ENCODE measurements around the gene NUDT3. TPM values are rescaled to one million over a fixed set of nuclear protein-coding genes. Genes with fewer than 3 reads are reported as not detected.

NUDT3 gene
- total RNA-seq, 2 donors from 2014 or later = 28.9 to 30.8 TPM

GRCh38 chr6:34239893-34240292, 152.6 kb downstream of the NUDT3 start:
- DNase-seq (ENCODE audit: low spot score) = no peak
- H3K27me3 ChIP-seq (replicated peaks; ENCODE audit: insufficient read depth) = no peaks in the 10 kb centered on the region
- no peaks in the 10 kb centered on the region for H3K9me3 ChIP-seq
- intact Hi-C loops (cut with DNase I) = no loop called here
- no peak overlapping the region for H3K4me3 ChIP-seq
- 95% methylated on average over 2 of the region's 2 CpGs for WGBS
- no peak overlapping the region for H3K27ac ChIP-seq
- H3K36me3 ChIP-seq = peaks cover 0 to 7% of the 10 kb centered on the region in 2 donors
- TF ChIP-seq, protein P1, sequence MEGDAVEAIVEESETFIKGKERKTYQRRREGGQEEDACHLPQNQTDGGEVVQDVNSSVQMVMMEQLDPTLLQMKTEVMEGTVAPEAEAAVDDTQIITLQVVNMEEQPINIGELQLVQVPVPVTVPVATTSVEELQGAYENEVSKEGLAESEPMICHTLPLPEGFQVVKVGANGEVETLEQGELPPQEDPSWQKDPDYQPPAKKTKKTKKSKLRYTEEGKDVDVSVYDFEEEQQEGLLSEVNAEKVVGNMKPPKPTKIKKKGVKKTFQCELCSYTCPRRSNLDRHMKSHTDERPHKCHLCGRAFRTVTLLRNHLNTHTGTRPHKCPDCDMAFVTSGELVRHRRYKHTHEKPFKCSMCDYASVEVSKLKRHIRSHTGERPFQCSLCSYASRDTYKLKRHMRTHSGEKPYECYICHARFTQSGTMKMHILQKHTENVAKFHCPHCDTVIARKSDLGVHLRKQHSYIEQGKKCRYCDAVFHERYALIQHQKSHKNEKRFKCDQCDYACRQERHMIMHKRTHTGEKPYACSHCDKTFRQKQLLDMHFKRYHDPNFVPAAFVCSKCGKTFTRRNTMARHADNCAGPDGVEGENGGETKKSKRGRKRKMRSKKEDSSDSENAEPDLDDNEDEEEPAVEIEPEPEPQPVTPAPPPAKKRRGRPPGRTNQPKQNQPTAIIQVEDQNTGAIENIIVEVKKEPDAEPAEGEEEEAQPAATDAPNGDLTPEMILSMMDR (IDR thresholded peaks at IDR 0.05) = no peak
- TF ChIP-seq POLR2A (IDR thresholded peaks at IDR 0.05) (no peak), POLR2AphosphoS5 (IDR thresholded peaks at IDR 0.05) (no peak)
- H3K4me1 ChIP-seq (replicated peaks) = no peaks in the 10 kb centered on the region

GRCh38 chr6:34239500-34239825, 153.0 kb downstream of the NUDT3 start:
- peaks cover 0 to 7% of the 10 kb centered on the region in 2 donors for H3K36me3 ChIP-seq
- H3K4me1 ChIP-seq (replicated peaks) = no peaks in the 10 kb centered on the region
- no peaks in the 10 kb centered on the region for H3K9me3 ChIP-seq
- TF ChIP-seq POLR2AphosphoS5 (IDR thresholded peaks at IDR 0.05) (no peak), POLR2A (IDR thresholded peaks at IDR 0.05) (no peak)
- TF ChIP-seq, protein P1 (IDR thresholded peaks at IDR 0.05) = no peak
- no peaks in the 10 kb centered on the region for H3K27me3 ChIP-seq (replicated peaks; ENCODE audit: insufficient read depth)
- intact Hi-C loops (cut with DNase I) = no loop called here
- no peak overlapping the region for H3K4me3 ChIP-seq
- WGBS = 82% methylated on average over 3 of the region's 3 CpGs
- DNase-seq (ENCODE audit: low spot score) = no peak
- H3K27ac ChIP-seq = no peak overlapping the region

- DNase-seq (ENCODE audit: low spot score) = no peak
- H3K4me1 ChIP-seq (replicated peaks) = no peaks in the 10 kb centered on the region
- WGBS = 57% methylated on average over 14 of the region's 14 CpGs
- no peaks in the 10 kb centered on the region for H3K9me3 ChIP-seq
- H3K36me3 ChIP-seq = peaks cover 0 to 7% of the 10 kb centered on the region in 2 donors
- no peak for TF ChIP-seq POLR2A (IDR thresholded peaks at IDR 0.05)
- TF ChIP-seq POLR2AphosphoS5 (IDR thresholded peaks at IDR 0.05) = no peak
- TF ChIP-seq, protein P1 (IDR thresholded peaks at IDR 0.05) = no peak
- intact Hi-C loops (cut with DNase I) = no loop called here
- H3K27me3 ChIP-seq (replicated peaks; ENCODE audit: insufficient read depth) = no peaks in the 10 kb centered on the region
- H3K4me3 ChIP-seq = peak overlapping the region in 1 of 2 donors; percentile 55
- no peak overlapping the region for H3K27ac ChIP-seq
These were observed 153.6 kb downstream of the NUDT3 start for GRCh38 chr6:34238585-34239499.

DNA sequence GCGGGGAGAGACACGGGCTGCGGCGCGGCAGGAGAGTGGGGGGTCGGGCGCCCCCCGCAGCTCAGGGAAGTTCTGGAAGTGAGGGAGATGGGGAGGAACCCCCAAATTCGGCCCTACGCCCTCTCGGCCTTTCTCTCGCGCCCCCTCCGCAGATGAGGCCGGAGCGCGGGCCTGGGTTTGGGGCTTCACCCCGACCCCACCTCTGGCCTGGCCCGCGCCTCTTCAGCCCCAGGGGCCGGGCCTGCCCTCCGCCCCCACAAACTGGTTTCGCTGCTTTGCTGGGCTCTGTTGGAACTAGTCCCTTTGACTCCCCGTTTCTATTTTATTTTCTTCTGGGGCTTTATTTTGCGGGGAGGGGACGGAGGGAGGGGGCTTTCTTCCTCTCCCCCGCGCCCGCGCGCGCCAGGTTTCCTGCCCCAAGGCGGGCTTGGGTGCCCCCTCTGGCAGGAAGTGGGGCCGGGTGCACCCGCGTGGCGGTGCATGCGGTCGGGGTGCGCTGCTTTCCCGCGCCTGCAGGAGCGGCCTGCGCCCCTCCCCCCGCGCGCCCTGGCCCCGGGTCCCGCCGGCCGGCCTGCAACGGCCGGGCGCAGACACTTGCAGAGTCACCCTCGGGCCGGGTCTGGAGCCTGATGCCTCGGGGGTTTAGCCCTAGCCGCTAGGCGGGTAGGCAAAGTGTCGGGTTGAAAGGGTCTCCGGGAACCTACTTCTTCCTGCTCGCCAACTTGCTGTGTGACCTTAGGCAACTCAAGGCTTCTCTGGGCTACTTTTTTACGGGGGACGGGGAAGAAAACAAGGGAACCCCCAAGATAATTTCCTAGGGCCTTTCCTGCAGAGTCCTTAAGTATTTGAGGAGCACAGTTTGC, 154.5 kb downstream of the NUDT3 start:
- H3K4me3 ChIP-seq = peak overlapping the region; percentile 50 to 55
- H3K27ac ChIP-seq = peak overlapping the region; percentile 56 to 71
- H3K27me3 ChIP-seq (replicated peaks; ENCODE audit: insufficient read depth) = no peaks in the 10 kb centered on the region
- no peak for DNase-seq (ENCODE audit: low spot score)
- peaks cover 0 to 7% of the 10 kb centered on the region in 2 donors for H3K36me3 ChIP-seq
- intact Hi-C loops (cut with DNase I) = no loop called here
- WGBS = 10% methylated on average over 57 of the region's 64 CpGs
- no peaks in the 10 kb centered on the region for H3K9me3 ChIP-seq
- TF ChIP-seq POLR2A (IDR thresholded peaks at IDR 0.05) = no peak
- TF ChIP-seq, protein P1 (IDR thresholded peaks at IDR 0.05) = peak in 2 of 4 experiments; percentile 45 to 62
- H3K4me1 ChIP-seq (replicated peaks) = no peaks in the 10 kb centered on the region
